ENCODE measurements around the gene ADAM12. TPM values are rescaled to one million over a fixed set of nuclear protein-coding genes. Genes with fewer than 3 reads are reported as not detected.

ADAM12 gene
- total and polyA plus RNA-seq, 9 of the 15 experiments (the other 6 are each of a cell fraction or from before 2014, with no cell fraction given) = not detected

GRCh38 chr10:126187399-126187798 lies 200.9 kb downstream of the ADAM12 start:
- no TSS peak for BruUV-seq (replicated peaks)
- no peaks in the 10 kb centered on the region for H4K20me1 ChIP-seq (replicated peaks; ENCODE audit: control insufficient read depth, insufficient read depth, low read length)
- intact Hi-C loops (cut with micrococcal nuclease) (loop anchor here (10.0 kb wide), 1 partner anchor 217 kb away; no protein-coding TSS in a partner anchor), in situ Hi-C loops (cut with MboI) (no loop called here)
- H3K27ac ChIP-seq (ENCODE audit: extremely low read depth, low read depth, low read length) = no peak overlapping the region
- POLR2A ChIA-PET = no interaction called here
- H2AFZ ChIP-seq (ENCODE audit: low read depth, low read length) = no peak overlapping the region
- TF ChIP-seq RAD21 (CRISPR knock-in tag; conservative IDR thresholded peaks at IDR 0.05 in 1 of 2, IDR thresholded peaks at IDR 0.05 in 1 of 2) (peak in 1 of 2 experiments; percentile 13; a peak in 1 of 4 replicates), CGGBP1 (CRISPR knock-in tag; IDR thresholded peaks at IDR 0.05) (no peak)
- H3K9ac ChIP-seq (ENCODE audit: insufficient read depth in 1 of 2, low read depth in 2 of 2, low read length in 2 of 2) = no peak overlapping the region
- no peak overlapping the region for H3K4me2 ChIP-seq (ENCODE audit: insufficient read depth, low read length)
- WGBS (ENCODE audit: insufficient coverage, low coverage, missing lambda C conversion rate) = 4% methylated on average over 4 of the region's 5 CpGs
- no peak overlapping the region for H3K4me3 ChIP-seq
- H3K36me3 ChIP-seq (ENCODE audit: control insufficient read depth, insufficient read depth, low read length) = no peaks in the 10 kb centered on the region
- DNase-seq (ENCODE audit: extremely low read depth in 1 of 4, low spot score in 3 of 4) = no peak
- FAIRE-seq = no peak
- H3K9me3 ChIP-seq (replicated peaks; ENCODE audit: control insufficient read depth, insufficient read depth, low read depth, low read length) = no peaks in the 10 kb centered on the region
- CTCF ChIA-PET (ENCODE audit: low intra/inter-chr PET ratio) = no interaction called here
- peaks cover 0 to 5% of the 10 kb centered on the region in 2 experiments; a peak in 2 of 5 replicates for H3K27me3 ChIP-seq (ENCODE audit: control insufficient read depth in 2 of 2, insufficient read depth in 2 of 2, low read length in 2 of 2)
- H3K9me1 ChIP-seq (ENCODE audit: control insufficient read depth, insufficient read depth, low read length) = no peaks in the 10 kb centered on the region
- H3K4me1 ChIP-seq (replicated peaks in 1 of 2; ENCODE audit: control insufficient read depth in 2 of 2, insufficient read depth in 2 of 2, low read length in 2 of 2) = no peaks in the 10 kb centered on the region; a peak in 2 of 5 replicates
- no peak for ATAC-seq
- no peaks in the 10 kb centered on the region for H3K79me2 ChIP-seq (ENCODE audit: control insufficient read depth, insufficient read depth, low read length)

- no peak for FAIRE-seq
- no peak overlapping the region for H2AFZ ChIP-seq (ENCODE audit: low read depth, low read length)
- no peaks in the 10 kb centered on the region for H3K79me2 ChIP-seq (ENCODE audit: control insufficient read depth, insufficient read depth, low read length)
- no TSS peak for BruUV-seq (replicated peaks)
- no peak for DNase-seq (ENCODE audit: extremely low read depth in 1 of 4, low spot score in 3 of 4)
- H3K9me1 ChIP-seq (ENCODE audit: control insufficient read depth, insufficient read depth, low read length) = no peaks in the 10 kb centered on the region
- intact Hi-C loops (cut with micrococcal nuclease) (loop anchor here (10.0 kb wide), 1 partner anchor 218 kb away; no protein-coding TSS in a partner anchor), in situ Hi-C loops (cut with MboI) (no loop called here)
- H3K9me3 ChIP-seq (replicated peaks; ENCODE audit: control insufficient read depth, insufficient read depth, low read depth, low read length) = no peaks in the 10 kb centered on the region
- peaks cover 0 to 8% of the 10 kb centered on the region in 2 experiments; a peak in 2 of 5 replicates for H3K27me3 ChIP-seq (ENCODE audit: control insufficient read depth in 2 of 2, insufficient read depth in 2 of 2, low read length in 2 of 2)
- H3K27ac ChIP-seq (ENCODE audit: extremely low read depth, low read depth, low read length) = no peak overlapping the region
- POLR2A ChIA-PET = no interaction called here
- WGBS (ENCODE audit: insufficient coverage, low coverage, missing lambda C conversion rate) = 44% methylated on average over 4 of the region's 5 CpGs
- no peak for ATAC-seq
- CTCF ChIA-PET (ENCODE audit: low intra/inter-chr PET ratio) = no interaction called here
- H3K36me3 ChIP-seq (ENCODE audit: control insufficient read depth, insufficient read depth, low read length) = no peaks in the 10 kb centered on the region
- no peak overlapping the region for H3K4me3 ChIP-seq
- no peaks in the 10 kb centered on the region for H4K20me1 ChIP-seq (replicated peaks; ENCODE audit: control insufficient read depth, insufficient read depth, low read length)
- H3K4me2 ChIP-seq (ENCODE audit: insufficient read depth, low read length) = no peak overlapping the region
- no peaks in the 10 kb centered on the region; a peak in 2 of 5 replicates for H3K4me1 ChIP-seq (replicated peaks in 1 of 2; ENCODE audit: control insufficient read depth in 2 of 2, insufficient read depth in 2 of 2, low read length in 2 of 2)
- no peak overlapping the region for H3K9ac ChIP-seq (ENCODE audit: insufficient read depth in 1 of 2, low read depth in 2 of 2, low read length in 2 of 2)
- TF ChIP-seq ZNF347 (CRISPR knock-in tag; IDR thresholded peaks at IDR 0.05; ENCODE audit: low read depth) (no peak), HMGN3 (IDR thresholded peaks at IDR 0.05; ENCODE audit: borderline replicate concordance, extremely low read depth, insufficient read length, low read depth, low read length) (no peak), ETV6 (IDR thresholded peaks at IDR 0.05; ENCODE audit: borderline replicate concordance in 1 of 2, low read depth in 2 of 2, low read length in 1 of 2) (no peak), ETV6 (CRISPR knock-in tag; IDR thresholded peaks at IDR 0.05; ENCODE audit: borderline replicate concordance) (no peak), L3MBTL2 (IDR thresholded peaks at IDR 0.05) (no peak), GMEB1 (CRISPR knock-in tag; IDR thresholded peaks at IDR 0.05) (no peak), MTF1 (CRISPR knock-in tag; IDR thresholded peaks at IDR 0.05; ENCODE audit: borderline replicate concordance) (no peak), SNRNP70 (optimal IDR thresholded peaks at IDR 0.05; ENCODE audit: low read depth, low read length) (no peak), CHAMP1 (IDR thresholded peaks at IDR 0.05) (no peak), ZNF12 (CRISPR knock-in tag; IDR thresholded peaks at IDR 0.05) (no peak)
Measured at GRCh38 chr10:126186766-126187165, 201.5 kb downstream of the ADAM12 start.

All from K562 (cell line).